Neural cell (in vitro differentiated cells): ENCODE measurements around the gene NLRP6. TPM values are rescaled to one million over a fixed set of nuclear protein-coding genes. Genes with fewer than 3 reads are reported as not detected.
A peak's percentile ranks its signal among the peaks of the same experiment; 100 is the strongest.

Experiments
- H2AFZ ChIP-seq: fragments of 200-600, 300-800 bp; sonication (generic), shearing (Covaris generic); 2 replicates; pipeline ENCODE4 v1.6.0; 2014; ENCODE audit warnings: low read depth, mild to moderate bottlenecking, antibody characterized with exemption, low read length, moderate library complexity
- H3F3A ChIP-seq: fragments of 200-600 bp; shearing (Covaris generic); 2 replicates; pipeline ENCODE4 v1.6.1; 2016; ENCODE audit warnings: mild to moderate bottlenecking, moderate library complexity, mixed read lengths, antibody characterized with exemption, low read length; ENCODE audit not compliant: insufficient read depth, poor library complexity, severe bottlenecking
- H3K27ac ChIP-seq: fragments of 200-600, 300-800 bp; sonication (generic), shearing (Covaris generic); 2 replicates; pipeline ENCODE4 v1.5.1; 2014; ENCODE audit warnings: mild to moderate bottlenecking, low read length, moderate library complexity
- H3K27me3 ChIP-seq: fragments of 300-800, 200-600 bp; sonication (generic), shearing (Covaris generic); 2 replicates; pipeline ENCODE4 v1.6.0; 2014; ENCODE audit warnings: mild to moderate bottlenecking, low read depth, low read length, moderate library complexity; ENCODE audit not compliant: insufficient read depth
- H3K36me3 ChIP-seq: fragments of 300-800, 200-600 bp; sonication (generic), shearing (Covaris generic); 2 replicates; pipeline ENCODE4 v1.5.1; 2014; ENCODE audit warnings: mild to moderate bottlenecking, antibody characterized with exemption, low read length, moderate library complexity; ENCODE audit not compliant: insufficient read depth
- H3K4me2 ChIP-seq: fragments of 300-800, 200-600 bp; sonication (generic), shearing (Covaris generic); 2 replicates; pipeline ENCODE4 v1.6.0; 2014; ENCODE audit warnings: mild to moderate bottlenecking, low read length
- H3K4me3 ChIP-seq: fragments of 300-800, 200-600 bp; sonication (generic), shearing (Covaris generic); 2 replicates; pipeline ENCODE4 v1.5.1; 2014; ENCODE audit warnings: mild to moderate bottlenecking, low read length, moderate library complexity
- H3K79me2 ChIP-seq: fragments of 200-600 bp; shearing (Covaris generic); replicated peaks from 2 replicates; pipeline ENCODE4 v1.6.0; 2014; ENCODE audit warnings: mild to moderate bottlenecking, low read length, moderate library complexity; ENCODE audit not compliant: insufficient read depth
- H3K9ac ChIP-seq: fragments of 300-800, 200-600 bp; sonication (generic), shearing (Covaris generic); 2 replicates; pipeline ENCODE4 v1.6.1; 2016; ENCODE audit warnings: mild to moderate bottlenecking, low read length, mixed read lengths
- H3K9me2 ChIP-seq: fragments of 200-600 bp; shearing (Covaris generic); 2 replicates; pipeline ENCODE4 v1.6.1; 2016; ENCODE audit warnings: mild to moderate bottlenecking, low read length, mixed read lengths; ENCODE audit not compliant: insufficient read depth
- H3K9me3 ChIP-seq: fragments of 200-600, 300-800 bp; sonication (generic), shearing (Covaris generic); 2 replicates; pipeline ENCODE4 v1.6.1; 2016; ENCODE audit warnings: mild to moderate bottlenecking, mixed run types, low read length, moderate library complexity, mixed read lengths
- H4K20me1 ChIP-seq: fragments of 200-600 bp; shearing (Covaris generic); 2 replicates; pipeline ENCODE4 v1.6.1; 2016; ENCODE audit warnings: mild to moderate bottlenecking, mixed run types; ENCODE audit not compliant: insufficient read depth
- CTCF ChIP-seq: fragments of 450-650 bp; IDR thresholded peaks from 2 replicates; pipeline ENCODE4 v1.5.1; 2014; ENCODE audit warnings: antibody characterized with exemption, mild to moderate bottlenecking, moderate library complexity; ENCODE audit not compliant: poor library complexity, severe bottlenecking
- EP300 ChIP-seq: fragments of 450-650 bp; conservative IDR thresholded peaks from 2 replicates; pipeline ENCODE4 v1.6.1; 2014; ENCODE audit warnings: antibody characterized with exemption, mild to moderate bottlenecking, moderate library complexity; ENCODE audit not compliant: poor library complexity, severe bottlenecking
- EZH2 ChIP-seq: fragments of 200-600, 300-800 bp; shearing (Covaris generic), sonication (generic); IDR thresholded peaks from 2 replicates; pipeline ENCODE4 v1.6.1; 2014; ENCODE audit warnings: antibody characterized with exemption, low read length, borderline replicate concordance, mild to moderate bottlenecking; ENCODE audit not compliant: insufficient read depth, poor library complexity, severe bottlenecking
- MXI1 ChIP-seq: fragments of 450-650 bp; conservative IDR thresholded peaks from 2 replicates; pipeline ENCODE4 v1.6.1; 2014; ENCODE audit warnings: antibody characterized with exemption, mild to moderate bottlenecking; ENCODE audit not compliant: poor library complexity, severe bottlenecking
- POLR2AphosphoS5 ChIP-seq: IDR thresholded peaks from 2 replicates; pipeline ENCODE4 v1.6.1; 2012
- RAD21 ChIP-seq: fragments of 450-650 bp; conservative IDR thresholded peaks from 2 replicates; pipeline ENCODE4 v1.6.1; 2014; ENCODE audit warnings: antibody characterized with exemption, mild to moderate bottlenecking, moderate library complexity
- SMC3 ChIP-seq: fragments of 450-650 bp; conservative IDR thresholded peaks from 2 replicates; pipeline ENCODE4 v1.6.1; 2014; ENCODE audit warnings: antibody characterized with exemption, mild to moderate bottlenecking, moderate library complexity; ENCODE audit not compliant: poor library complexity
- TAF1 ChIP-seq: IDR thresholded peaks from 2 replicates; pipeline ENCODE4 v1.6.1; 2012; ENCODE audit warnings: low read depth
- polyA plus RNA-seq: library from polyadenylated mRNA; depleted of rRNA; stranded (reverse); fragments of >200 nt; gene quantifications from 2 replicates; pipeline ENCODE4 v1.2.3, GENCODE V29; 2014
- TF ChIP-seq, protein P1 (sequence below): IDR thresholded peaks from 2 replicates; pipeline ENCODE4 v1.6.1; 2012; ENCODE audit warnings: borderline replicate concordance

NLRP6 gene
- polyA plus RNA-seq, 1 donor from 2014 or later, result not detected

DNA sequence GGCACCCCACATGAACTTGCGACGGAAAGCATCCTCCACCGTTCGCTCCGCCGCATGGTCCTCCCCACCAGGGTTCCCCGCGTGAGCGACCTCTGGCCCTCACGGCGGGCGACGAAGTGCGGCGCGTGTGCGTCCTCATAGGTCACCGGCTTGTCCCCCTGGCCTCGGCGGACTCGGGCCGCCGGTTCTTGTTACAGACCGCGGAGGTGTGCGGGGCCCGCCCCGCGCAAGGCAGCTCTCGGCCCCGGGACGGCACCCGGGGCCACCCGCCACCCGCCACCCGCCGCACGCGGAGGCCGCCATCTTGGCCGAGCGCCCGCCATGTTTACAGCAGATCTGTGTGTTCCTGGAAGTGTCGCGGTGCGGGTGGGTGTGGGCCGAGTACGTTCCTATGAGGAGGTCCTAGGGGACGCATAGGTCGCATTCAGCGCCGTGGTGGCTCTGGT lies 25.9 kb downstream of the NLRP6 start:
- H3K4me2 ChIP-seq, result no peak overlapping the region
- no peak overlapping the region for H3K27ac ChIP-seq

GRCh38 chr11:304915-305843 lies 27.0 kb downstream of the NLRP6 start:
- H3K27me3 ChIP-seq, result no peaks in the 10 kb centered on the region
- no peaks in the 10 kb centered on the region for H3K79me2 ChIP-seq
- H3K4me2 ChIP-seq, result no peak overlapping the region
- H4K20me1 ChIP-seq, result no peaks in the 10 kb centered on the region
- H3K27ac ChIP-seq, result no peak overlapping the region
- H3K36me3 ChIP-seq, result no peaks in the 10 kb centered on the region
- no peak overlapping the region for H3K9ac ChIP-seq
- H3F3A ChIP-seq, result no peaks in the 10 kb centered on the region
- H3K4me3 ChIP-seq, result no peak overlapping the region
- no peaks in the 10 kb centered on the region for H3K9me2 ChIP-seq
- H2AFZ ChIP-seq, result no peak overlapping the region
- no peaks in the 10 kb centered on the region for H3K9me3 ChIP-seq
- TF ChIP-seq, protein P1, sequence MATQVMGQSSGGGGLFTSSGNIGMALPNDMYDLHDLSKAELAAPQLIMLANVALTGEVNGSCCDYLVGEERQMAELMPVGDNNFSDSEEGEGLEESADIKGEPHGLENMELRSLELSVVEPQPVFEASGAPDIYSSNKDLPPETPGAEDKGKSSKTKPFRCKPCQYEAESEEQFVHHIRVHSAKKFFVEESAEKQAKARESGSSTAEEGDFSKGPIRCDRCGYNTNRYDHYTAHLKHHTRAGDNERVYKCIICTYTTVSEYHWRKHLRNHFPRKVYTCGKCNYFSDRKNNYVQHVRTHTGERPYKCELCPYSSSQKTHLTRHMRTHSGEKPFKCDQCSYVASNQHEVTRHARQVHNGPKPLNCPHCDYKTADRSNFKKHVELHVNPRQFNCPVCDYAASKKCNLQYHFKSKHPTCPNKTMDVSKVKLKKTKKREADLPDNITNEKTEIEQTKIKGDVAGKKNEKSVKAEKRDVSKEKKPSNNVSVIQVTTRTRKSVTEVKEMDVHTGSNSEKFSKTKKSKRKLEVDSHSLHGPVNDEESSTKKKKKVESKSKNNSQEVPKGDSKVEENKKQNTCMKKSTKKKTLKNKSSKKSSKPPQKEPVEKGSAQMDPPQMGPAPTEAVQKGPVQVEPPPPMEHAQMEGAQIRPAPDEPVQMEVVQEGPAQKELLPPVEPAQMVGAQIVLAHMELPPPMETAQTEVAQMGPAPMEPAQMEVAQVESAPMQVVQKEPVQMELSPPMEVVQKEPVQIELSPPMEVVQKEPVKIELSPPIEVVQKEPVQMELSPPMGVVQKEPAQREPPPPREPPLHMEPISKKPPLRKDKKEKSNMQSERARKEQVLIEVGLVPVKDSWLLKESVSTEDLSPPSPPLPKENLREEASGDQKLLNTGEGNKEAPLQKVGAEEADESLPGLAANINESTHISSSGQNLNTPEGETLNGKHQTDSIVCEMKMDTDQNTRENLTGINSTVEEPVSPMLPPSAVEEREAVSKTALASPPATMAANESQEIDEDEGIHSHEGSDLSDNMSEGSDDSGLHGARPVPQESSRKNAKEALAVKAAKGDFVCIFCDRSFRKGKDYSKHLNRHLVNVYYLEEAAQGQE, result no peak
- no peak for TF ChIP-seq EZH2
- TF ChIP-seq SMC3, result peak; percentile 70
- TF ChIP-seq CTCF, result peak; percentile 68
- TF ChIP-seq POLR2AphosphoS5, result no peak
- TF ChIP-seq EP300, result no peak

More for the DNA sequence above, 25.9 kb downstream of the NLRP6 start:
- Histone ChIP-seq H3F3A (no peaks in the 10 kb centered on the region), H3K9ac (no peak overlapping the region), H4K20me1 (no peaks in the 10 kb centered on the region), H2AFZ (no peak overlapping the region), H3K36me3 (no peaks in the 10 kb centered on the region), H3K9me2 (no peaks in the 10 kb centered on the region), H3K27me3 (no peaks in the 10 kb centered on the region), H3K9me3 (no peaks in the 10 kb centered on the region), H3K79me2 (no peaks in the 10 kb centered on the region), H3K4me3 (no peak overlapping the region)
- TF ChIP-seq SMC3 (no peak), RAD21 (no peak), CTCF (no peak), POLR2AphosphoS5 (no peak), MXI1 (no peak), EP300 (no peak), EZH2 (no peak), TAF1 (no peak)
- TF ChIP-seq, protein P1, result no peak
